T-cell (primary cell): ENCODE data around the gene LCP2. TPM values are rescaled to one million over a fixed set of nuclear protein-coding genes. Genes with fewer than 3 reads are reported as not detected.

Experiments
- ATAC-seq, 4 experiments: fragments of 200-7000 bp in 3 of 4; fragments of 150-1000 bp in 1 of 4; cut with Tn5 transposase; replicated peaks in 1 of 4; 1 replicate in 3 of 4; 2 replicates in 1 of 4; pipeline ENCODE4 v1.10.0; 2021; ENCODE audit warnings: moderate library complexity in 3 of 4, mild to moderate bottlenecking in 2 of 4, moderate number of reproducible peaks in 1 of 4
- CTCF ChIA-PET, 2 donors: fragments of 300-600 bp; sonication (Branson Sonifier 250); formaldehyde crosslinking; loops; one replicate each; lab custom pipeline; 2022; ENCODE audit warnings: antibody characterized with exemption in 2 of 2; lab: Charles Lee
- POLR2A ChIA-PET, 2 donors: fragments of 300-600 bp; sonication (Branson Sonifier 250); formaldehyde crosslinking; loops; one replicate each; lab custom pipeline; 2022; ENCODE audit warnings: antibody characterized with exemption in 2 of 2; lab: Charles Lee
- DNase-seq, 35 experiments: peaks; one replicate each; pipeline versions ENCODE4 v3.0.0 to v3.0.0-alpha.2; 2013 to 2023
- H3K27ac ChIP-seq: one replicate; pipeline ENCODE4 v1.5.1; 2013; ENCODE audit warnings: low read length
- H3K27me3 ChIP-seq, 2 experiments: replicated peaks in 1 of 2; 1 replicate in 1 of 2; 2 replicates in 1 of 2; pipeline versions ENCODE4 v1.6.1 to v1.7.0; 2013; ENCODE audit warnings: low read length in 1 of 2, mixed read lengths in 1 of 2; ENCODE audit not compliant: control insufficient read depth in 2 of 2, insufficient read depth in 2 of 2; ENCODE audit errors: extremely low read depth in 1 of 2
- H3K36me3 ChIP-seq, 2 donors: 1 replicate in 1 of 2; 2 replicates in 1 of 2; pipeline versions ENCODE4 v1.6.1 to v1.7.0; 2013; ENCODE audit warnings: low read length in 1 of 2; ENCODE audit not compliant: control insufficient read depth in 2 of 2, insufficient read depth in 1 of 2; ENCODE audit errors: extremely low read depth in 1 of 2
- H3K4me1 ChIP-seq, 2 experiments: 1 replicate in 1 of 2; 2 replicates in 1 of 2; pipeline versions ENCODE4 v1.6.1 to v1.7.0; 2013; ENCODE audit warnings: low read length in 2 of 2, mixed read lengths in 1 of 2; ENCODE audit not compliant: insufficient read depth in 2 of 2, control insufficient read depth in 1 of 2; ENCODE audit errors: extremely low read depth in 1 of 2
- H3K4me3 ChIP-seq, 2 donors: 1 replicate in 1 of 2; 2 replicates in 1 of 2; pipeline versions ENCODE4 v1.5.1 to v1.7.0; 2013; ENCODE audit warnings: mild to moderate bottlenecking in 2 of 2, low read length in 1 of 2, moderate library complexity in 1 of 2; ENCODE audit not compliant: control insufficient read depth in 1 of 2; ENCODE audit errors: extremely low read depth in 1 of 2
- H3K9me3 ChIP-seq: 2 replicates; pipeline ENCODE4 v1.7.0; 2013
- H3K27ac Mint-ChIP-seq, 2 donors: one replicate each; pipeline ENCODE4 v1.8.0; 2020 to 2021; ENCODE audit warnings: mild to moderate bottlenecking in 2 of 2, mixed read lengths in 2 of 2
- H3K27me3 Mint-ChIP-seq, 2 donors: one replicate each; pipeline ENCODE4 v1.8.0; 2021 to 2022; ENCODE audit warnings: mixed read lengths in 2 of 2
- H3K36me3 Mint-ChIP-seq: one replicate; pipeline ENCODE4 v1.8.0; 2021; ENCODE audit warnings: mixed read lengths
- H3K4me1 Mint-ChIP-seq, 3 donors: one replicate each; pipeline ENCODE4 v1.8.0; 2020 to 2022; ENCODE audit warnings: mixed read lengths in 3 of 3, mild to moderate bottlenecking in 1 of 3
- H3K4me3 Mint-ChIP-seq, 3 donors: one replicate each; pipeline ENCODE4 v1.8.0; 2020 to 2022; ENCODE audit warnings: mild to moderate bottlenecking in 3 of 3, mixed read lengths in 3 of 3, moderate library complexity in 3 of 3
- H3K9me3 Mint-ChIP-seq, 3 donors: one replicate each; pipeline ENCODE4 v1.8.0; 2020 to 2022; ENCODE audit warnings: mixed read lengths in 3 of 3
- WGBS: methylation state at CpG from one replicate; pipeline ENCODE4 v1.1.5; 2013; ENCODE audit warnings: missing lambda C conversion rate; ENCODE audit not compliant: insufficient coverage; 5-methylcytosine and 5-hydroxymethylcytosine counted together
- total RNA-seq, 35 experiments: library from RNA in 6 of 35; stranded (reverse) in 6 of 35; fragments of 120-200 nt in 1 of 35; gene quantifications; one replicate each; pipeline versions ENCODE4 v1.2.1 to v1.2.4 and lab custom pipeline; 2013 to 2026

The LCP2 gene
- total RNA-seq, 5 donors from 2014 or later (not counting 1 experiment from before 2014, with no cell fraction given): 355 to 394 (median 374) TPM

GRCh38 chr5:170329524-170329923 is 31.9 kb upstream of the LCP2 start:
- Histone ChIP-seq H3K27me3 (no peaks in the 10 kb centered on the region), H3K36me3 (no peaks in the 10 kb centered on the region), H3K9me3 (no peaks in the 10 kb centered on the region), H3K4me3 (no peak overlapping the region), H3K27ac (peak overlapping the region; percentile 96), H3K4me1 (peaks cover 63 to 72% of the 10 kb centered on the region in 2 experiments)
- Mint-ChIP-seq H3K4me3 (no peak overlapping the region), H3K4me1 (peaks cover 3 to 12% (median 11%) of the 10 kb centered on the region in 3 donors), H3K27ac (no peak overlapping the region), H3K9me3 (no peaks in the 10 kb centered on the region), H3K36me3 (no peaks in the 10 kb centered on the region), H3K27me3 (no peaks in the 10 kb centered on the region)
- POLR2A ChIA-PET: interaction anchor here in 1 of 2 donors (1.0 kb wide), 1 partner anchor 36 kb away, joined by 3 read pairs; no protein-coding TSS in a partner anchor
- no peak for ATAC-seq
- DNase-seq: no peak
- WGBS: 71% methylated on average over 3 of the region's 3 CpGs
- CTCF ChIA-PET: interaction anchor here (0.5 to 2.8 kb wide), 3 partner anchors 10 to 39 kb away, joined by 3 to 10 read pairs (median 8); no protein-coding TSS in a partner anchor

- Mint-ChIP-seq H3K36me3 (no peaks in the 10 kb centered on the region), H3K27ac (no peak overlapping the region), H3K4me1 (peaks cover 3 to 17% (median 15%) of the 10 kb centered on the region in 3 donors), H3K4me3 (no peak overlapping the region), H3K9me3 (no peaks in the 10 kb centered on the region), H3K27me3 (no peaks in the 10 kb centered on the region)
- H3K4me1 ChIP-seq: peaks cover 48 to 55% of the 10 kb centered on the region in 2 experiments
- WGBS: 95% methylated on average over 2 of the region's 2 CpGs
- no peak for DNase-seq
- H3K9me3 ChIP-seq: no peaks in the 10 kb centered on the region
- H3K4me3 ChIP-seq: no peak overlapping the region
- no peaks in the 10 kb centered on the region for H3K27me3 ChIP-seq
- ChIA-PET CTCF (interaction anchor here (0.7 to 2.3 kb wide), 5 partner anchors 11 to 53 kb away, joined by 3 to 6 read pairs (median 4); no protein-coding TSS in a partner anchor), POLR2A (no interaction called here)
- ATAC-seq: no peak
- H3K36me3 ChIP-seq: no peaks in the 10 kb centered on the region
- no peak overlapping the region for H3K27ac ChIP-seq
Measured at GRCh38 chr5:170327829-170328228, 30.3 kb upstream of the LCP2 start.

GRCh38 chr5:170327168-170327567 is 29.6 kb upstream of the LCP2 start:
- Histone ChIP-seq H3K36me3 (no peaks in the 10 kb centered on the region), H3K27me3 (no peaks in the 10 kb centered on the region), H3K4me1 (peaks cover 41 to 49% of the 10 kb centered on the region in 2 experiments), H3K4me3 (no peak overlapping the region), H3K9me3 (no peaks in the 10 kb centered on the region), H3K27ac (no peak overlapping the region)
- POLR2A ChIA-PET: interaction anchor here in 1 of 2 donors (0.7 kb wide), 1 partner anchor 12 kb away, joined by 3 read pairs; no protein-coding TSS in a partner anchor
- 33% methylated on average over 1 of the region's 4 CpGs for WGBS
- Mint-ChIP-seq H3K27ac (no peak overlapping the region), H3K4me3 (no peak overlapping the region), H3K9me3 (no peaks in the 10 kb centered on the region), H3K27me3 (no peaks in the 10 kb centered on the region), H3K4me1 (peaks cover 3 to 17% (median 15%) of the 10 kb centered on the region in 3 donors), H3K36me3 (no peaks in the 10 kb centered on the region)
- CTCF ChIA-PET: interaction anchor here (0.7 to 2.3 kb wide), 5 partner anchors 11 to 52 kb away, joined by 3 to 6 read pairs (median 3); no protein-coding TSS in a partner anchor
- ATAC-seq (no peak), DNase-seq (no peak)

GRCh38 chr5:170319301-170319700 is 21.7 kb upstream of the LCP2 start:
- Histone ChIP-seq H3K27ac (no peak overlapping the region), H3K4me3 (no peak overlapping the region), H3K36me3 (no peaks in the 10 kb centered on the region), H3K27me3 (no peaks in the 10 kb centered on the region), H3K4me1 (peaks cover 11 to 14% of the 10 kb centered on the region in 2 experiments), H3K9me3 (no peaks in the 10 kb centered on the region)
- DNase-seq (peak in 1 of 35 experiments; percentile 9), ATAC-seq (peak; percentile 55 to 85 (median 76))
- H3K4me1 Mint-ChIP-seq: peaks cover 25 to 40% (median 40%) of the 10 kb centered on the region in 3 donors
- no peaks in the 10 kb centered on the region for H3K27me3 Mint-ChIP-seq
- no peaks in the 10 kb centered on the region for H3K9me3 Mint-ChIP-seq
- H3K27ac Mint-ChIP-seq: peak overlapping the region; percentile 61 to 62
- no peaks in the 10 kb centered on the region for H3K36me3 Mint-ChIP-seq
- POLR2A ChIA-PET: interaction anchor here (0.6 to 1.6 kb wide), 3 partner anchors 8 to 43 kb away, joined by 3 to 4 read pairs (median 3); no protein-coding TSS in a partner anchor
- 43% methylated on average over 5 of the region's 5 CpGs for WGBS
- CTCF ChIA-PET: interaction anchor here (1.0 to 3.0 kb wide), 3 partner anchors 12 to 52 kb away, joined by 3 to 10 read pairs (median 5); no protein-coding TSS in a partner anchor
- H3K4me3 Mint-ChIP-seq: peak overlapping the region in 1 of 3 donors; percentile 38

GRCh38 chr5:170317499-170317898 is 19.9 kb upstream of the LCP2 start:
- WGBS: no CpG with 5 or more reads among the region's 3 CpGs
- CTCF ChIA-PET: interaction anchor here in 1 of 2 donors (3.0 kb wide), 1 partner anchor 13 kb away, joined by 10 read pairs; no protein-coding TSS in a partner anchor
- no peaks in the 10 kb centered on the region for H3K9me3 Mint-ChIP-seq

GRCh38 chr5:170316937-170317336 is 19.4 kb upstream of the LCP2 start:
- H3K4me1 ChIP-seq: peaks cover 30 to 34% of the 10 kb centered on the region in 2 experiments
- DNase-seq (no peak), ATAC-seq (no peak)
- no peak overlapping the region for H3K4me3 Mint-ChIP-seq
- POLR2A ChIA-PET: no interaction called here
- H3K27me3 ChIP-seq: no peaks in the 10 kb centered on the region
- H3K27ac ChIP-seq: no peak overlapping the region
- CTCF ChIA-PET: interaction anchor here in 1 of 2 donors (0.7 to 3.0 kb wide), 2 partner anchors 14 to 44 kb away, joined by 3 to 10 read pairs; no protein-coding TSS in a partner anchor
- H3K27ac Mint-ChIP-seq: no peak overlapping the region
- no peaks in the 10 kb centered on the region for H3K9me3 Mint-ChIP-seq
- no peaks in the 10 kb centered on the region for H3K36me3 Mint-ChIP-seq
- no peaks in the 10 kb centered on the region for H3K9me3 ChIP-seq
- no peaks in the 10 kb centered on the region for H3K36me3 ChIP-seq
- peaks cover 49 to 63% (median 59%) of the 10 kb centered on the region in 3 donors for H3K4me1 Mint-ChIP-seq
- H3K4me3 ChIP-seq: no peak overlapping the region
- no peaks in the 10 kb centered on the region for H3K27me3 Mint-ChIP-seq
- WGBS: 83% methylated on average over 2 of the region's 4 CpGs

More at GRCh38 chr5:170317499-170317898, 19.9 kb upstream of the LCP2 start:
- ATAC-seq (no peak), DNase-seq (no peak)
- Histone ChIP-seq H3K9me3 (no peaks in the 10 kb centered on the region), H3K27me3 (no peaks in the 10 kb centered on the region), H3K27ac (no peak overlapping the region), H3K36me3 (no peaks in the 10 kb centered on the region), H3K4me1 (peaks cover 24 to 29% of the 10 kb centered on the region in 2 experiments), H3K4me3 (no peak overlapping the region)
- peaks cover 43 to 57% (median 53%) of the 10 kb centered on the region in 3 donors for H3K4me1 Mint-ChIP-seq
- H3K27ac Mint-ChIP-seq: no peak overlapping the region
- H3K36me3 Mint-ChIP-seq: no peaks in the 10 kb centered on the region
- POLR2A ChIA-PET: no interaction called here
- no peak overlapping the region for H3K4me3 Mint-ChIP-seq
- H3K27me3 Mint-ChIP-seq: no peaks in the 10 kb centered on the region
